Measurements from ENCODE around the gene LMAN1L.

DNA sequence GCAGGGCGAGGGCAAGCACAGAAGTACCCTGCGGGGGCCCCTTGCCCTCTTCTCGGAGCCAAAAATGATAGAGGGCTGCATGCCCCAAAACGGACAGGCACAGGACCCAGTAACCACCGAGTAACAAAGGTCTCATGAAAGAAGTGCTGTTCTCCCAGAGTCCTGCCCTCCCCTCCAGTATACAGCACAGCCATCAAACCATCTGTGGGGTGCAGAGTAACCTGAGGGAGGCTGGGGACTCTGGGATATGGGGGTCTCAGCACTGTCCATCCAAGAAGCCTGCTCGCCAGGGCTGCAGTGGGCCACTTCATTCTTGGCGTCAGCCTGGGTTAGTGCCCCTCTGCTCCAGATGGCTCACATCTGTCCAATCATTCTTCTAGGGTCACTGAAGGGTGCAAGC is 24.2 kb downstream of the LMAN1L start:
- TF ChIP-seq, protein P1, sequence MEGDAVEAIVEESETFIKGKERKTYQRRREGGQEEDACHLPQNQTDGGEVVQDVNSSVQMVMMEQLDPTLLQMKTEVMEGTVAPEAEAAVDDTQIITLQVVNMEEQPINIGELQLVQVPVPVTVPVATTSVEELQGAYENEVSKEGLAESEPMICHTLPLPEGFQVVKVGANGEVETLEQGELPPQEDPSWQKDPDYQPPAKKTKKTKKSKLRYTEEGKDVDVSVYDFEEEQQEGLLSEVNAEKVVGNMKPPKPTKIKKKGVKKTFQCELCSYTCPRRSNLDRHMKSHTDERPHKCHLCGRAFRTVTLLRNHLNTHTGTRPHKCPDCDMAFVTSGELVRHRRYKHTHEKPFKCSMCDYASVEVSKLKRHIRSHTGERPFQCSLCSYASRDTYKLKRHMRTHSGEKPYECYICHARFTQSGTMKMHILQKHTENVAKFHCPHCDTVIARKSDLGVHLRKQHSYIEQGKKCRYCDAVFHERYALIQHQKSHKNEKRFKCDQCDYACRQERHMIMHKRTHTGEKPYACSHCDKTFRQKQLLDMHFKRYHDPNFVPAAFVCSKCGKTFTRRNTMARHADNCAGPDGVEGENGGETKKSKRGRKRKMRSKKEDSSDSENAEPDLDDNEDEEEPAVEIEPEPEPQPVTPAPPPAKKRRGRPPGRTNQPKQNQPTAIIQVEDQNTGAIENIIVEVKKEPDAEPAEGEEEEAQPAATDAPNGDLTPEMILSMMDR (IDR thresholded peaks at IDR 0.05; ENCODE audit: poor library complexity), result no peak
- TF ChIP-seq EZH2phosphoT487 (IDR thresholded peaks at IDR 0.05; ENCODE audit: low read depth, severe bottlenecking, unreplicated experiment), result no peak
